ENCODE data around the gene TRIM54.

TRIM54 gene

DNA sequence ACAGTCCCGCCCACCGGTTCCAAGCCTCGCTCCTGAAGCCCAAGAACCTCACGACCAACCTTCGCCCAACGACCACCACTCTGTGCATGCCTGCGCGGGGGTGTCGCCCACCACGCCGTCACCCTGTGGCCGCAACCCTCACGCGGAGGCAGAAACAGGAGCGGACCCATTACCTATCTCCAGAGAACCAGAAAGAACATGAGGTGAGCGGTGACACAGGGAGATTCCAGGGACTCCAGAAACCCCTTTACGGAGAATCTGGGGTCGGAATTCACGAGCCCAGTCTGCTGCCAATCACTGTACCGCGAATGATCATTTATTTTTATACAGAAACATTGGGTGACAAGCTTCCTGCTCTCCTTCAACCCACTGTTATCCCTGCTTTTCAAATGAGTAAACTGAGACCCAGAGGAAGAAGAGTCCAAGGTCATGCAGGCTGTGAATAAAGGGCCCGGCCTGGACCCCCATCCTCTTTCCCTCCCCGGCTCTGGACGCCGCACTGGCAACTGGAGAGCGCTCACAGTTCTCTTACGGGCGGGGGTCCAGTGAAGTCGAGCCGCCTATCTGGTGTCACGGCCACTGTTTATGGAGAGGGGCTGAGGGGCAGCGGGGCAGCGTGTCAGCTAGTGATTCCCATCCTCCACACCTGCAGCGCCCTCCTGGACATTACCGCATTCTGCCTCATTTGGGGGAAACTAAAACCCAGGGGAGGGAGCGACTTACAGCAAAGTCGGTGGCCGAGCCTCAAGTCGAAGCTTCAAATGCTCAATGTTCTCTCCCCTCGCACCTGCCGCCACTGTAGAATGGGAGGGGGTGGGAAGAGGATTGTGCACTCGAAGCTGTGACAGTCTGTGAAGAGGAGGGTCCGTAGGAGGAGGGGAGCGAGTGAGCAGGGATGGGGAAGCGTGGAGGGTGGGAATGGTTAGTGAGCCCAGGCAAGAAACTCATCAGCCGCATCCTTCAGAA lies 18.7 kb upstream of the TRIM54 start:
- no peak overlapping the region for H2BK12ac ChIP-seq (ENCODE audit: low read length)
- no peaks in the 10 kb centered on the region for H3K36me3 ChIP-seq (ENCODE audit: control insufficient read depth in 1 of 2, insufficient read depth in 2 of 2, low read length in 2 of 2)
- no peak for DNase-seq
- no peak overlapping the region for H2AFZ ChIP-seq (ENCODE audit: insufficient read depth, low read length, poor library complexity)
- no peak overlapping the region for H4K8ac ChIP-seq (ENCODE audit: low read depth, low read length)
- no peak overlapping the region for H3K4ac ChIP-seq (ENCODE audit: low read depth, low read length)
- no peak overlapping the region for H3K23ac ChIP-seq (ENCODE audit: low read length)
- peak overlapping the region; percentile 71 for H3K4me2 ChIP-seq (ENCODE audit: low read length)
- no peak overlapping the region for H3K18ac ChIP-seq (ENCODE audit: low read length)
- no peak overlapping the region for H3K27ac ChIP-seq (ENCODE audit: low read depth, low read length)
- peaks cover 11% of the 10 kb centered on the region for H3K9me3 ChIP-seq (ENCODE audit: insufficient read depth, low read depth, low read length)
- no peak overlapping the region for H2BK120ac ChIP-seq (ENCODE audit: insufficient read depth, low read length, poor library complexity)
- H3K4me1 ChIP-seq (ENCODE audit: control insufficient read depth in 1 of 2, insufficient read depth in 2 of 2, low read length in 2 of 2), result peaks cover 8 to 17% of the 10 kb centered on the region in 2 experiments
- H2AK5ac ChIP-seq (ENCODE audit: low read length), result no peak overlapping the region
- H3K27me3 ChIP-seq (ENCODE audit: insufficient read depth, low read length), result peaks cover 63% of the 10 kb centered on the region
- H4K91ac ChIP-seq (ENCODE audit: low read depth, low read length), result no peak overlapping the region
- no peaks in the 10 kb centered on the region for H3K79me1 ChIP-seq (ENCODE audit: low read length)
- H3K14ac ChIP-seq (ENCODE audit: low read length), result no peak overlapping the region
- no peak overlapping the region for H4K12ac ChIP-seq (ENCODE audit: low read depth, low read length)
- WGBS (ENCODE audit: extremely low coverage, insufficient coverage, insufficient read length), result no CpG with 5 or more reads among the region's 46 CpGs
- H2BK5ac ChIP-seq (ENCODE audit: low read depth, low read length, poor library complexity), result no peak overlapping the region
- H3K9ac ChIP-seq (ENCODE audit: low read length), result no peak overlapping the region
- H3K4me3 ChIP-seq (ENCODE audit: low read depth, low read length), result peak overlapping the region; percentile 6
- no peaks in the 10 kb centered on the region for H3K79me2 ChIP-seq (ENCODE audit: control insufficient read depth, insufficient read depth, low read length, poor library complexity)

DNA sequence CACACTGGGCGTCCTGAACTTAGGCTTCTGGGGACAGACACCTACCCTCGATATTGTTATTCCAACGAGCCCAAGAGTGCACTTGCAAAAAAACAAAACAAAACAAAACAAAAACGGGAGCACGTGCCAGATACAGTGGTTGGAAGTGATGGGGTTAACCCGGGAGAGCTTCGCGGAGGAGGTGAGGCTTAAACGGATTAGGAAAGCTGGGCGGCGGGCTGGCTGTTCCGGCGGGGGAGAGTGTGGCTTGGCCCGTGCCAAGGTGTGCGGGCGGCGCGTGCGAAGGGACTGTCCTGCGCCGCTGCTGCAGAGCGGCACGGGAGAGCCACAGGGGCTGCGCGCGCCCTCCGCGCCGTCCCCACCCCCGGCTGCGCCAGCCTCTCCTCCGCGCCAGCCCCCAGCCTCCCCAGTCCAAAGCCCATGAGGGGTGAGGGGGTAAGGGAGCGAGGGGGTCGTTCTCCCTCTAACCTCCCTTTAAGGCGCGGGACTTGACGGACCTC lies 17.9 kb upstream of the TRIM54 start:
- Histone ChIP-seq H3K4me2 (ENCODE audit: low read length) (peak overlapping the region; percentile 71), H3K9me3 (ENCODE audit: insufficient read depth, low read depth, low read length) (peaks cover 11% of the 10 kb centered on the region), H2BK12ac (ENCODE audit: low read length) (no peak overlapping the region), H3K18ac (ENCODE audit: low read length) (no peak overlapping the region), H3K4ac (ENCODE audit: low read depth, low read length) (no peak overlapping the region), H3K9ac (ENCODE audit: low read length) (no peak overlapping the region), H2AK5ac (ENCODE audit: low read length) (no peak overlapping the region), H3K36me3 (ENCODE audit: control insufficient read depth in 1 of 2, insufficient read depth in 2 of 2, low read length in 2 of 2) (no peaks in the 10 kb centered on the region), H3K4me3 (ENCODE audit: low read depth, low read length) (no peak overlapping the region), H2BK120ac (ENCODE audit: insufficient read depth, low read length, poor library complexity) (no peak overlapping the region), H4K8ac (ENCODE audit: low read depth, low read length) (no peak overlapping the region), H3K23ac (ENCODE audit: low read length) (no peak overlapping the region), H3K27me3 (ENCODE audit: insufficient read depth, low read length) (peaks cover 63% of the 10 kb centered on the region), H4K12ac (ENCODE audit: low read depth, low read length) (no peak overlapping the region), H3K4me1 (ENCODE audit: control insufficient read depth in 1 of 2, insufficient read depth in 2 of 2, low read length in 2 of 2) (peaks cover 8 to 17% of the 10 kb centered on the region in 2 experiments), H3K14ac (ENCODE audit: low read length) (no peak overlapping the region), H3K27ac (ENCODE audit: low read depth, low read length) (no peak overlapping the region), H2AFZ (ENCODE audit: insufficient read depth, low read length, poor library complexity) (no peak overlapping the region), H3K79me2 (ENCODE audit: control insufficient read depth, insufficient read depth, low read length, poor library complexity) (no peaks in the 10 kb centered on the region), H2BK5ac (ENCODE audit: low read depth, low read length, poor library complexity) (no peak overlapping the region), H4K91ac (ENCODE audit: low read depth, low read length) (no peak overlapping the region), H3K79me1 (ENCODE audit: low read length) (no peaks in the 10 kb centered on the region)
- no CpG with 5 or more reads among the region's 38 CpGs for WGBS (ENCODE audit: extremely low coverage, insufficient coverage, insufficient read length)
- peak in 1 of 2 donors; percentile 9 for DNase-seq

DNA sequence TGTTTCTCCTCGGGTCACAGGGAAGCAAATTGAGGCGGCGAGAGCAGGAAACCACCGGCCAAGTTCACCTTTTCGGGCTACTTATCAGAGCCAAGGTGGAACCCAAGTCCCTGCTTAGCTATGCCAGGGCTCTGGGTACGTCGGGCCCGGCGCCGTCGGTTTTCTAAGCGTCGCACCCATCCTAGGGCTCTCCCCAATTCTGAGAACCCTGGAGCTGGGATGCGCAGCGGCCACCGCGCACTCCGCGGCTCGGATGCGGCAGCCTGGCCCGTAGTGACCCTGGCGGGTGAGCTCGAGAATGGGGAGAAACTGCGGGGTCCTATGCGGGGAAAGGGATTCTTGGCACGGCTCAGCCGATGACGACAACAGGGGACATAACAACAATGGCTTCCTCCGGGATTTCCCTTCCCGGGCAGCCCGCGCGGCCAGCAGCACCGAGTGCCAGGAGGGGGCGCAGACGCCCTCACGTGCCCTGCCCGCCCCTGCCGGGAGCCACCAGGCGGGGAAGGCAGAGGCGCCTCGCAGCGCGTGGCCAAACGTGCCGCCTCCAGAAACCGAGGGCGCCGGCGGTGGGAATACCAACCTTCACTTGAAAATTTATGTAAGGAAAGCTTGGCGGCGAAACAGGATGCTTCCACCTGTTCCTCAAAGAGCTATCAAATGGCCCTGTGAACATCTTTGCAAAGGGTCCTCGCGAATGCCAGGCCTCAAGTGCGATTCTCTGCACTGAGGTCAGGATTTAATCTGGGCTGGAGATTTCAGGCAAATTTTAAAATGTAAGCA lies 17.3 kb upstream of the TRIM54 start:
- peak overlapping the region; percentile 71 for H3K4me2 ChIP-seq (ENCODE audit: low read length)
- H3K23ac ChIP-seq (ENCODE audit: low read length), result no peak overlapping the region
- DNase-seq, result peak; percentile 21 to 60
- H3K4ac ChIP-seq (ENCODE audit: low read depth, low read length), result no peak overlapping the region
- H3K9ac ChIP-seq (ENCODE audit: low read length), result no peak overlapping the region
- H2AK5ac ChIP-seq (ENCODE audit: low read length), result no peak overlapping the region
- no peak overlapping the region for H2AFZ ChIP-seq (ENCODE audit: insufficient read depth, low read length, poor library complexity)
- no peak overlapping the region for H4K12ac ChIP-seq (ENCODE audit: low read depth, low read length)
- H3K36me3 ChIP-seq (ENCODE audit: control insufficient read depth in 1 of 2, insufficient read depth in 2 of 2, low read length in 2 of 2), result no peaks in the 10 kb centered on the region
- no peak overlapping the region for H4K8ac ChIP-seq (ENCODE audit: low read depth, low read length)
- H3K79me1 ChIP-seq (ENCODE audit: low read length), result no peaks in the 10 kb centered on the region
- H3K9me3 ChIP-seq (ENCODE audit: insufficient read depth, low read depth, low read length), result peaks cover 11% of the 10 kb centered on the region
- H3K4me1 ChIP-seq (ENCODE audit: control insufficient read depth in 1 of 2, insufficient read depth in 2 of 2, low read length in 2 of 2), result peaks cover 8 to 17% of the 10 kb centered on the region in 2 experiments
- no CpG with 5 or more reads among the region's 56 CpGs for WGBS (ENCODE audit: extremely low coverage, insufficient coverage, insufficient read length)
- no peak overlapping the region for H3K14ac ChIP-seq (ENCODE audit: low read length)
- H2BK12ac ChIP-seq (ENCODE audit: low read length), result no peak overlapping the region
- no peak overlapping the region for H3K18ac ChIP-seq (ENCODE audit: low read length)
- no peak overlapping the region for H4K91ac ChIP-seq (ENCODE audit: low read depth, low read length)
- H3K27me3 ChIP-seq (ENCODE audit: insufficient read depth, low read length), result peaks cover 62% of the 10 kb centered on the region
- no peak overlapping the region for H2BK5ac ChIP-seq (ENCODE audit: low read depth, low read length, poor library complexity)
- peak overlapping the region; percentile 20 for H3K4me3 ChIP-seq (ENCODE audit: low read depth, low read length)
- no peak overlapping the region for H2BK120ac ChIP-seq (ENCODE audit: insufficient read depth, low read length, poor library complexity)
- no peaks in the 10 kb centered on the region for H3K79me2 ChIP-seq (ENCODE audit: control insufficient read depth, insufficient read depth, low read length, poor library complexity)
- no peak overlapping the region for H3K27ac ChIP-seq (ENCODE audit: low read depth, low read length)

DNA sequence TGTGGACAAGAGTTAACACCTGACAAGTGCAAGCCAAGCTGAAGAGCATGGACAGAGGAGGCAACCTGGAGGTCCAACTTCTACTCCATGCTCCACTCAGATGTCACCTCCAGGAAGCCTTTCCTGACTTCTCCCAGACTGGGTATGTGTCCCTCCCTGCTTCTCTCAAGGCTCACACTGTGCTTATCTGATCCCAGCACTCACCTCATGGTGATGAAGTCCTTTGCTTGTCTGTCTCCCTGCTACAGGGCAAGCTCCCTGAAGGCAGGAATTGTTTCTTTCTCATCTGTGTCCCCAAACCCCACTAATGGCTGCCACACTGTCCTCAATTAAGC lies 16.7 kb upstream of the TRIM54 start:
- H3K4me2 ChIP-seq (ENCODE audit: low read length), result no peak overlapping the region
- no peak overlapping the region for H3K18ac ChIP-seq (ENCODE audit: low read length)
- no peak overlapping the region for H2BK12ac ChIP-seq (ENCODE audit: low read length)
- no peak overlapping the region for H3K23ac ChIP-seq (ENCODE audit: low read length)
- H3K27ac ChIP-seq (ENCODE audit: low read depth, low read length), result no peak overlapping the region
- no peak overlapping the region for H4K91ac ChIP-seq (ENCODE audit: low read depth, low read length)
- no peak overlapping the region for H2BK5ac ChIP-seq (ENCODE audit: low read depth, low read length, poor library complexity)
- no peak overlapping the region for H4K12ac ChIP-seq (ENCODE audit: low read depth, low read length)
- H3K9me3 ChIP-seq (ENCODE audit: insufficient read depth, low read depth, low read length), result peaks cover 11% of the 10 kb centered on the region
- H3K27me3 ChIP-seq (ENCODE audit: insufficient read depth, low read length), result peaks cover 57% of the 10 kb centered on the region
- DNase-seq, result no peak
- no peak overlapping the region for H3K4me3 ChIP-seq (ENCODE audit: low read depth, low read length)
- no peaks in the 10 kb centered on the region for H3K79me2 ChIP-seq (ENCODE audit: control insufficient read depth, insufficient read depth, low read length, poor library complexity)
- H3K9ac ChIP-seq (ENCODE audit: low read length), result no peak overlapping the region
- no peak overlapping the region for H2AK5ac ChIP-seq (ENCODE audit: low read length)
- no peaks in the 10 kb centered on the region for H3K36me3 ChIP-seq (ENCODE audit: control insufficient read depth in 1 of 2, insufficient read depth in 2 of 2, low read length in 2 of 2)
- H3K14ac ChIP-seq (ENCODE audit: low read length), result no peak overlapping the region
- H4K8ac ChIP-seq (ENCODE audit: low read depth, low read length), result no peak overlapping the region
- H3K4me1 ChIP-seq (ENCODE audit: control insufficient read depth in 1 of 2, insufficient read depth in 2 of 2, low read length in 2 of 2), result peaks cover 8 to 17% of the 10 kb centered on the region in 2 experiments
- H3K4ac ChIP-seq (ENCODE audit: low read depth, low read length), result no peak overlapping the region
- H2AFZ ChIP-seq (ENCODE audit: insufficient read depth, low read length, poor library complexity), result no peak overlapping the region
- no peaks in the 10 kb centered on the region for H3K79me1 ChIP-seq (ENCODE audit: low read length)
- no peak overlapping the region for H2BK120ac ChIP-seq (ENCODE audit: insufficient read depth, low read length, poor library complexity)
